Measurements from ENCODE around the gene GALE. TPM values are rescaled to one million over a fixed set of nuclear protein-coding genes. Genes with fewer than 3 reads are reported as not detected.

Gene GALE
- total and polyA plus RNA-seq, 2 of the 13 experiments (the other 11 are each of a cell fraction or from before 2014, with no cell fraction given): 85.2 to 88.4 TPM

DNA sequence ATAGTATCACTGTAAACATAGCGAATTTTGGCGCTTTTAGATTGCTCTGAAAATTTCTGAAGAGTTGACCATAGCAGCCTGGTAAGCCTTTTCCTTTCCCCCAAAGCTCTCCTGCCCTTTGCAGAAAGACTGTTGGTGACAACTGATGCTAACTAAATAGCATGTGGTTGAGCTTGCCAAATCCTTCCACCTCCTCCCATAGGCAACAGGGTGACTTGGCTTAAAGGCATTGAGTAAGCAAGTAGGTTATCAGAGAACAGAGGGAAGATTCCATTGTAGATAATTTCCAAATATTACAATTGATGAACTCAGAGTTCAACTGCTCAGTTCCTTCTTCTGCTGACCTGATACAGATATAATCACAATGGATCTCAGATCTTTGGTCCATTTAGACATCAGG lies 44.6 kb upstream of the GALE start (continued):
- no peak for TF ChIP-seq NR2F1 (CRISPR knock-in tag; IDR thresholded peaks at IDR 0.05)

DNA sequence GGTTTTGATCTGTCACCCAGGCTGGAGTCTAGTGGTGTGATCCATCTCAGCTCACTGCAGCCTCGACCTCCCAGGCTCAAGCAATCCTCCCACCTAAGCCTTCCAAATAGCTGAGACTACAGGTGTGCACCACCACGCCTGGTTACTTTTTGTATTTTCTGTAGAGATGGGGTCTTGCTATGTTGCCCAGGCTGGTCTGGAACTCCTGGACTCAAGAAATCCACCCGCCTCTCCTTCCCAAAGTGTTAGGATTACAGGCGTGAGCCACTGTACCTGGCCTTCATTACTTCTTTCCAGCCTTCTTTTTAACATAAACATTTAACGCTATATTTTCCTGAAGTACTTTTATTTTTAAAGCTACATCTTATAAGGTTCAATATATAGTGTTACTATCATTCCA lies 43.1 kb upstream of the GALE start:
- peaks cover 0 to 4% of the 10 kb centered on the region in 2 experiments; a peak in 4 of 5 replicates for H3K36me3 ChIP-seq (replicated peaks in 1 of 2; ENCODE audit: control insufficient read depth in 1 of 2, insufficient read depth in 2 of 2, low read length in 2 of 2)
- H3K4me2 ChIP-seq (ENCODE audit: low read depth, low read length): no peak overlapping the region
- H3K27me3 ChIP-seq (ENCODE audit: control insufficient read depth in 1 of 2, insufficient read depth in 2 of 2, low read length in 2 of 2): no peaks in the 10 kb centered on the region
- WGBS (ENCODE audit: low lambda C conversion rate): 88% methylated on average over 5 of the region's 5 CpGs
- POLR2A ChIA-PET: interaction anchor here (0.6 kb wide), 1 partner anchor 18 kb away, joined by 3 read pairs; no protein-coding TSS in a partner anchor
- ATAC-seq (no peak), DNase-seq (ENCODE audit: low spot score) (no peak), FAIRE-seq (no peak)
- no peaks in the 10 kb centered on the region for H3K9me3 ChIP-seq (ENCODE audit: low read length)
- in situ Hi-C loops (cut with HindIII; ENCODE audit: extremely low pct_ligation_motif_present, low pct_unique_long_range_greater_than_20kb) (no loop called here), intact Hi-C loops (cut with micrococcal nuclease; ENCODE audit: unreplicated experiment) (no loop called here)
- no TSS peak for BruUV-seq (replicated peaks)
- H2AFZ ChIP-seq (ENCODE audit: low read length): no peak overlapping the region
- no peak overlapping the region for H3K27ac ChIP-seq (ENCODE audit: extremely low read length, insufficient read depth, low read length)
- TF ChIP-seq ZNF296 (CRISPR knock-in tag; conservative IDR thresholded peaks at IDR 0.05) (no peak), ZNF121 (CRISPR knock-in tag; IDR thresholded peaks at IDR 0.05) (peak; percentile 47; the same call in 1 of the 2 replicates)
- no peaks in the 10 kb centered on the region for H3K79me2 ChIP-seq (ENCODE audit: insufficient read depth, low read length)
- no peak overlapping the region for H3K9ac ChIP-seq (ENCODE audit: insufficient read depth, low read depth, low read length)
- CTCF ChIA-PET (ENCODE audit: low intra/inter-chr PET ratio, low total read pairs): no interaction called here
- peaks cover 12% of the 10 kb centered on the region for H3K4me1 ChIP-seq (ENCODE audit: insufficient read depth, low read length)
- no peak overlapping the region for H3K4me3 ChIP-seq (replicated peaks in 1 of 3; ENCODE audit: insufficient read depth in 1 of 3, low read depth in 2 of 3, low read length in 3 of 3)
- no peaks in the 10 kb centered on the region for H4K20me1 ChIP-seq (ENCODE audit: insufficient read depth, low read length)

DNA sequence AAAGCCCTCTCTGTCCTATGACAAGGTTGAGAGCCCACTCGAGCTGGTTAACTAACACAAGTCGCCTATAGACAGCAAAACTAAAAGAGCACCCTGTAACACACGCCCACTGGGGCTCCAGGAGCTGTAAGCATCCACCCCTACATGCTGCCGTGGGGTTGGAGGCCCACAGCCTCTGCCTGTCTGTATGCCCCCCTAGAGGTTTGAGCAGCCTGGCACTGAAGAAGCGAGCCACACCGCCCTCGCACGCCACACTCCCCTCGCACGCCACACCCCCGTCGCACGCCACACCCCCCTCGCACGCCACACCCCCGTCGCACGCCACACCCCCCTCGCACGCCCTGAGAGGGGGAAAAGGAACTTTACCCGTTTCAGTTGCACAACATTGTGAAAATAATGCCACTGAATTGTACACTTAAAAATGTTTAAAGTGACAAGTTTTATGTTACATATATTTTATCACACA lies 37.9 kb upstream of the GALE start:
- peak; percentile 96 for ATAC-seq
- Histone ChIP-seq H3K4me2 (ENCODE audit: low read depth, low read length) (peak overlapping the region; percentile 95), H3K4me3 (replicated peaks in 1 of 3; ENCODE audit: insufficient read depth in 1 of 3, low read depth in 2 of 3, low read length in 3 of 3) (peak overlapping the region; percentile 47 to 71 (median 71)), H3K27me3 (ENCODE audit: control insufficient read depth in 1 of 2, insufficient read depth in 2 of 2, low read length in 2 of 2) (peaks cover 0 to 6% of the 10 kb centered on the region in 2 experiments; a peak in 3 of 5 replicates), H3K27ac (ENCODE audit: extremely low read length, insufficient read depth, low read length) (no peak overlapping the region), H3K79me2 (ENCODE audit: insufficient read depth, low read length) (no peaks in the 10 kb centered on the region), H2AFZ (ENCODE audit: low read length) (no peak overlapping the region), H3K36me3 (replicated peaks in 1 of 2; ENCODE audit: control insufficient read depth in 1 of 2, insufficient read depth in 2 of 2, low read length in 2 of 2) (no peaks in the 10 kb centered on the region), H3K9ac (ENCODE audit: insufficient read depth, low read depth, low read length) (peak overlapping the region; percentile 45; the same call in 1 of the 2 replicates), H3K9me3 (ENCODE audit: low read length) (no peaks in the 10 kb centered on the region), H3K4me1 (ENCODE audit: insufficient read depth, low read length) (peaks cover 22% of the 10 kb centered on the region), H4K20me1 (ENCODE audit: insufficient read depth, low read length) (no peaks in the 10 kb centered on the region)
- 3% methylated on average over 10 of the region's 21 CpGs for WGBS (ENCODE audit: low lambda C conversion rate)
- intact Hi-C loops (cut with micrococcal nuclease; ENCODE audit: unreplicated experiment): no loop called here
- BruUV-seq (replicated peaks): no TSS peak
- DNase-seq (ENCODE audit: low spot score): peak; percentile 45
- FAIRE-seq: no peak
- ChIA-PET CTCF (ENCODE audit: low intra/inter-chr PET ratio, low total read pairs) (no interaction called here), POLR2A (interaction anchor here (0.7 to 2.5 kb wide), 2 partner anchors 9 to 13 kb away, joined by 3 to 12 read pairs; partner anchors contain the start of gene HMGCL)
- in situ Hi-C loops (cut with HindIII; ENCODE audit: extremely low pct_ligation_motif_present, low pct_unique_long_range_greater_than_20kb): no loop called here
- TF ChIP-seq, protein P1, sequence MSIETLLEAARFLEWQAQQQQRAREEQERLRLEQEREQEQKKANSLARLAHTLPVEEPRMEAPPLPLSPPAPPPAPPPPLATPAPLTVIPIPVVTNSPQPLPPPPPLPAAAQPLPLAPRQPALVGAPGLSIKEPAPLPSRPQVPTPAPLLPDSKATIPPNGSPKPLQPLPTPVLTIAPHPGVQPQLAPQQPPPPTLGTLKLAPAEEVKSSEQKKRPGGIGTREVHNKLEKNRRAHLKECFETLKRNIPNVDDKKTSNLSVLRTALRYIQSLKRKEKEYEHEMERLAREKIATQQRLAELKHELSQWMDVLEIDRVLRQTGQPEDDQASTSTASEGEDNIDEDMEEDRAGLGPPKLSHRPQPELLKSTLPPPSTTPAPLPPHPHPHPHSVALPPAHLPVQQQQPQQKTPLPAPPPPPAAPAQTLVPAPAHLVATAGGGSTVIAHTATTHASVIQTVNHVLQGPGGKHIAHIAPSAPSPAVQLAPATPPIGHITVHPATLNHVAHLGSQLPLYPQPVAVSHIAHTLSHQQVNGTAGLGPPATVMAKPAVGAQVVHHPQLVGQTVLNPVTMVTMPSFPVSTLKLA (IDR thresholded peaks at IDR 0.05): peak; percentile 56
- no peak for TF ChIP-seq ISL2 (CRISPR knock-in tag; IDR thresholded peaks at IDR 0.05)
- TF ChIP-seq NBN (conservative IDR thresholded peaks at IDR 0.05): no peak
- TF ChIP-seq ZNF547 (CRISPR knock-in tag; IDR thresholded peaks at IDR 0.05): no peak
- TF ChIP-seq ZFP91 (CRISPR knock-in tag; IDR thresholded peaks at IDR 0.05; ENCODE audit: borderline replicate concordance): peak; percentile 31; the same call in 1 of the 2 replicates
- TF ChIP-seq GATAD2A (CRISPR knock-in tag; IDR thresholded peaks at IDR 0.05): peak; percentile 17; the same call in 1 of the 2 replicates
- no peak for TF ChIP-seq PPARG (CRISPR knock-in tag; conservative IDR thresholded peaks at IDR 0.05)
